Liver (tissue), 3 donors: ENCODE measurements around the gene P2RX5.

ENCODE experiments used
- EGR1 ChIP-seq, 2 donors: IDR thresholded peaks; 2 replicates each; pipeline ENCODE4 v1.6.1; 2016 to 2018; ENCODE audit warnings: antibody characterized with exemption in 2 of 2, low read depth in 2 of 2
- FOXA1 ChIP-seq: IDR thresholded peaks from 2 replicates; pipeline ENCODE4 v1.6.1; 2016; ENCODE audit warnings: antibody characterized with exemption
- FOXA2 ChIP-seq: IDR thresholded peaks from 2 replicates; pipeline ENCODE4 v1.6.1; 2016; ENCODE audit warnings: antibody characterized with exemption
- JUND ChIP-seq, 2 donors: IDR thresholded peaks; 2 replicates each; pipeline ENCODE4 v1.6.1; 2016; ENCODE audit warnings: antibody characterized with exemption in 2 of 2
- RAD21 ChIP-seq, 2 donors: IDR thresholded peaks; 2 replicates each; pipeline ENCODE4 v1.6.1; 2016; ENCODE audit warnings: antibody characterized with exemption in 2 of 2, mild to moderate bottlenecking in 2 of 2
- SP1 ChIP-seq: IDR thresholded peaks from 2 replicates; pipeline ENCODE4 v1.6.1; 2018; ENCODE audit warnings: antibody characterized with exemption, mild to moderate bottlenecking
- TAF1 ChIP-seq: conservative IDR thresholded peaks from 2 replicates; pipeline ENCODE4 v1.6.1; 2016; ENCODE audit warnings: antibody characterized with exemption, mild to moderate bottlenecking
- YY1 ChIP-seq: IDR thresholded peaks from 2 replicates; pipeline ENCODE4 v1.6.1; 2016; ENCODE audit warnings: antibody characterized with exemption, mild to moderate bottlenecking
- TF ChIP-seq, protein P1 (sequence below): IDR thresholded peaks from 2 replicates; pipeline ENCODE4 v1.6.1; 2016; ENCODE audit warnings: antibody characterized with exemption, mild to moderate bottlenecking
- TF ChIP-seq, protein P2 (sequence below): fragments of 150-350 bp; IDR thresholded peaks from 2 replicates; pipeline ENCODE4 v1.5.1; 2017; ENCODE audit warnings: improper control_type of control experiment, low read depth, low read length; ENCODE audit not compliant: missing input control
- TF ChIP-seq, protein P3 (sequence below): IDR thresholded peaks from 2 replicates; pipeline ENCODE4 v1.6.1; 2016; ENCODE audit warnings: antibody characterized with exemption
- TF ChIP-seq, protein P4 (sequence below): IDR thresholded peaks from 2 replicates; pipeline ENCODE4 v1.6.1; 2016; ENCODE audit warnings: antibody characterized with exemption
- TF ChIP-seq, protein P5 (sequence below): IDR thresholded peaks from 2 replicates; pipeline ENCODE4 v1.6.1; 2016; ENCODE audit warnings: antibody characterized with exemption
- donor health status: healthy.
- donor health status: healthy.

GRCh38 chr17:3699951-3700350, 4.0 kb upstream of the P2RX5 start:
- TF ChIP-seq, protein P1, sequence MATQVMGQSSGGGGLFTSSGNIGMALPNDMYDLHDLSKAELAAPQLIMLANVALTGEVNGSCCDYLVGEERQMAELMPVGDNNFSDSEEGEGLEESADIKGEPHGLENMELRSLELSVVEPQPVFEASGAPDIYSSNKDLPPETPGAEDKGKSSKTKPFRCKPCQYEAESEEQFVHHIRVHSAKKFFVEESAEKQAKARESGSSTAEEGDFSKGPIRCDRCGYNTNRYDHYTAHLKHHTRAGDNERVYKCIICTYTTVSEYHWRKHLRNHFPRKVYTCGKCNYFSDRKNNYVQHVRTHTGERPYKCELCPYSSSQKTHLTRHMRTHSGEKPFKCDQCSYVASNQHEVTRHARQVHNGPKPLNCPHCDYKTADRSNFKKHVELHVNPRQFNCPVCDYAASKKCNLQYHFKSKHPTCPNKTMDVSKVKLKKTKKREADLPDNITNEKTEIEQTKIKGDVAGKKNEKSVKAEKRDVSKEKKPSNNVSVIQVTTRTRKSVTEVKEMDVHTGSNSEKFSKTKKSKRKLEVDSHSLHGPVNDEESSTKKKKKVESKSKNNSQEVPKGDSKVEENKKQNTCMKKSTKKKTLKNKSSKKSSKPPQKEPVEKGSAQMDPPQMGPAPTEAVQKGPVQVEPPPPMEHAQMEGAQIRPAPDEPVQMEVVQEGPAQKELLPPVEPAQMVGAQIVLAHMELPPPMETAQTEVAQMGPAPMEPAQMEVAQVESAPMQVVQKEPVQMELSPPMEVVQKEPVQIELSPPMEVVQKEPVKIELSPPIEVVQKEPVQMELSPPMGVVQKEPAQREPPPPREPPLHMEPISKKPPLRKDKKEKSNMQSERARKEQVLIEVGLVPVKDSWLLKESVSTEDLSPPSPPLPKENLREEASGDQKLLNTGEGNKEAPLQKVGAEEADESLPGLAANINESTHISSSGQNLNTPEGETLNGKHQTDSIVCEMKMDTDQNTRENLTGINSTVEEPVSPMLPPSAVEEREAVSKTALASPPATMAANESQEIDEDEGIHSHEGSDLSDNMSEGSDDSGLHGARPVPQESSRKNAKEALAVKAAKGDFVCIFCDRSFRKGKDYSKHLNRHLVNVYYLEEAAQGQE, result no peak
- TF ChIP-seq JUND (IDR thresholded peaks at IDR 0.05) (no peak), TAF1 (no peak), SP1 (no peak), FOXA2 (no peak), FOXA1 (no peak), YY1 (no peak), RAD21 (IDR thresholded peaks at IDR 0.05) (no peak), EGR1 (IDR thresholded peaks at IDR 0.05; ENCODE audit: low read depth in 2 of 2) (no peak)
- TF ChIP-seq, protein P2, sequence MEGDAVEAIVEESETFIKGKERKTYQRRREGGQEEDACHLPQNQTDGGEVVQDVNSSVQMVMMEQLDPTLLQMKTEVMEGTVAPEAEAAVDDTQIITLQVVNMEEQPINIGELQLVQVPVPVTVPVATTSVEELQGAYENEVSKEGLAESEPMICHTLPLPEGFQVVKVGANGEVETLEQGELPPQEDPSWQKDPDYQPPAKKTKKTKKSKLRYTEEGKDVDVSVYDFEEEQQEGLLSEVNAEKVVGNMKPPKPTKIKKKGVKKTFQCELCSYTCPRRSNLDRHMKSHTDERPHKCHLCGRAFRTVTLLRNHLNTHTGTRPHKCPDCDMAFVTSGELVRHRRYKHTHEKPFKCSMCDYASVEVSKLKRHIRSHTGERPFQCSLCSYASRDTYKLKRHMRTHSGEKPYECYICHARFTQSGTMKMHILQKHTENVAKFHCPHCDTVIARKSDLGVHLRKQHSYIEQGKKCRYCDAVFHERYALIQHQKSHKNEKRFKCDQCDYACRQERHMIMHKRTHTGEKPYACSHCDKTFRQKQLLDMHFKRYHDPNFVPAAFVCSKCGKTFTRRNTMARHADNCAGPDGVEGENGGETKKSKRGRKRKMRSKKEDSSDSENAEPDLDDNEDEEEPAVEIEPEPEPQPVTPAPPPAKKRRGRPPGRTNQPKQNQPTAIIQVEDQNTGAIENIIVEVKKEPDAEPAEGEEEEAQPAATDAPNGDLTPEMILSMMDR, result no peak
- TF ChIP-seq, protein P3, sequence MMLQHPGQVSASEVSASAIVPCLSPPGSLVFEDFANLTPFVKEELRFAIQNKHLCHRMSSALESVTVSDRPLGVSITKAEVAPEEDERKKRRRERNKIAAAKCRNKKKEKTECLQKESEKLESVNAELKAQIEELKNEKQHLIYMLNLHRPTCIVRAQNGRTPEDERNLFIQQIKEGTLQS, result no peak
- TF ChIP-seq, protein P4, sequence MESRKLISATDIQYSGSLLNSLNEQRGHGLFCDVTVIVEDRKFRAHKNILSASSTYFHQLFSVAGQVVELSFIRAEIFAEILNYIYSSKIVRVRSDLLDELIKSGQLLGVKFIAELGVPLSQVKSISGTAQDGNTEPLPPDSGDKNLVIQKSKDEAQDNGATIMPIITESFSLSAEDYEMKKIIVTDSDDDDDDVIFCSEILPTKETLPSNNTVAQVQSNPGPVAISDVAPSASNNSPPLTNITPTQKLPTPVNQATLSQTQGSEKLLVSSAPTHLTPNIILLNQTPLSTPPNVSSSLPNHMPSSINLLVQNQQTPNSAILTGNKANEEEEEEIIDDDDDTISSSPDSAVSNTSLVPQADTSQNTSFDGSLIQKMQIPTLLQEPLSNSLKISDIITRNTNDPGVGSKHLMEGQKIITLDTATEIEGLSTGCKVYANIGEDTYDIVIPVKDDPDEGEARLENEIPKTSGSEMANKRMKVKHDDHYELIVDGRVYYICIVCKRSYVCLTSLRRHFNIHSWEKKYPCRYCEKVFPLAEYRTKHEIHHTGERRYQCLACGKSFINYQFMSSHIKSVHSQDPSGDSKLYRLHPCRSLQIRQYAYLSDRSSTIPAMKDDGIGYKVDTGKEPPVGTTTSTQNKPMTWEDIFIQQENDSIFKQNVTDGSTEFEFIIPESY, result no peak
- TF ChIP-seq, protein P5, sequence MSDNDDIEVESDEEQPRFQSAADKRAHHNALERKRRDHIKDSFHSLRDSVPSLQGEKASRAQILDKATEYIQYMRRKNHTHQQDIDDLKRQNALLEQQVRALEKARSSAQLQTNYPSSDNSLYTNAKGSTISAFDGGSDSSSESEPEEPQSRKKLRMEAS, result no peak
